ENCODE data around the gene PRELID2.
A peak's percentile ranks its signal among the peaks of the same experiment; 100 is the strongest.

Gene PRELID2

GRCh38 chr5:145826895-145827674 is 8.1 kb downstream of the PRELID2 start:
- FAIRE-seq (no peak), DNase-seq (ENCODE audit: insufficient read length, low spot score) (no peak)
- no peak for TF ChIP-seq SPI1 (IDR thresholded peaks at IDR 0.05; ENCODE audit: low read depth, low read length)

GRCh38 chr5:145825751-145826180 is 9.4 kb downstream of the PRELID2 start:
- DNase-seq (ENCODE audit: insufficient read length, low spot score) (no peak), FAIRE-seq (peak; percentile 58)
- TF ChIP-seq SPI1 (IDR thresholded peaks at IDR 0.05; ENCODE audit: low read depth, low read length) (no peak), POLR2AphosphoS5 (IDR thresholded peaks at IDR 0.05; ENCODE audit: low read depth, low read length) (no peak), POLR2A (IDR thresholded peaks at IDR 0.05; ENCODE audit: low read depth, low read length) (no peak), POU2F2 (IDR thresholded peaks at IDR 0.05; ENCODE audit: low read depth, low read length) (no peak), PAX5 (IDR thresholded peaks at IDR 0.05; ENCODE audit: insufficient read depth, low read length, severe bottlenecking) (no peak), TAF1 (IDR thresholded peaks at IDR 0.05; ENCODE audit: low read depth, low read length) (no peak)

DNA sequence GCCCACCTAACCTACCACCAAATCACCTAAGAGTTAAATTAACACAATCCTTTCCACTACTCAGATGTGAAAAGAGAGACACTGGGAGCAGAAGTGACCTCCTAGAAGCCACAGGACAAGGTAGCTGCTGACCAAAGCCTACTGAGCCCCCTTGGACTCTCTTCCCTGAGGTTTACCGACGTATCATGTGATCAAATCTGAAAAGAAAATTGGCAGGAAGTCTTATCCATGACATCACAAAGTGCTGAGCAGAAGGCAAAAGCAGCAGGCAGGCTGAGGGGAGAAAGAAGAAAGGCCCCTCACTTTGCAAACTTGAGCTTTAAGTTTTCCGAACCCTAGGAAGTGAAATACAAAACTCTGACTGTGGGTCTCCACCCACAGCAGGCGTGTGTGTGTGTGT is 11.1 kb downstream of the PRELID2 start:
- no peak for DNase-seq (ENCODE audit: insufficient read length, low spot score)
- no peak for TF ChIP-seq SPI1 (IDR thresholded peaks at IDR 0.05; ENCODE audit: low read depth, low read length)
- FAIRE-seq = no peak

DNA sequence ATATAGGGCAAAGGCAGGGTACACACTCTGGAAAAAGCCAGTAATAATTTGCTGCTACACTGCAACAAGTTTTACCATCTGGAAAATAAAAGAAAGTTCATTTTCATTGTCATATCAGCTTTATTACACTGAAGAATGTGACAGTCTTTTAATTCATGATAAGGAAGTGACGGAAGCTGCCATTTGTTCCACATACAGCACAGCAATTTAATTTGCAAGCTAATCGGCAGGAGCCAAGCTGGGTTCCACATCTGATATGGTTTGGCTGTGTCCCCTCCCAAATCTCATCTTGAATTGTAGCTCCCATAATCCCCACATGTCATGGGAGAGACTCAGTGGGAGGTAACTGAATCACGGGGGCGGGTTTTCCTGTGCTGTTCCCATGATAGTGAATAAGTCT is 16.5 kb downstream of the PRELID2 start:
- no peak for TF ChIP-seq POU2F2 (IDR thresholded peaks at IDR 0.05; ENCODE audit: low read depth, low read length)
- TF ChIP-seq SPI1 (IDR thresholded peaks at IDR 0.05; ENCODE audit: low read depth, low read length) = no peak
- no peak for TF ChIP-seq PAX5 (IDR thresholded peaks at IDR 0.05; ENCODE audit: insufficient read depth, low read length, severe bottlenecking)
- TF ChIP-seq TAF1 (IDR thresholded peaks at IDR 0.05; ENCODE audit: low read depth, low read length) = no peak
- TF ChIP-seq POLR2AphosphoS5 (IDR thresholded peaks at IDR 0.05; ENCODE audit: low read depth, low read length) = no peak
- no peak for TF ChIP-seq POLR2A (IDR thresholded peaks at IDR 0.05; ENCODE audit: low read depth, low read length)
- FAIRE-seq (no peak), DNase-seq (ENCODE audit: insufficient read length, low spot score) (no peak)

DNA sequence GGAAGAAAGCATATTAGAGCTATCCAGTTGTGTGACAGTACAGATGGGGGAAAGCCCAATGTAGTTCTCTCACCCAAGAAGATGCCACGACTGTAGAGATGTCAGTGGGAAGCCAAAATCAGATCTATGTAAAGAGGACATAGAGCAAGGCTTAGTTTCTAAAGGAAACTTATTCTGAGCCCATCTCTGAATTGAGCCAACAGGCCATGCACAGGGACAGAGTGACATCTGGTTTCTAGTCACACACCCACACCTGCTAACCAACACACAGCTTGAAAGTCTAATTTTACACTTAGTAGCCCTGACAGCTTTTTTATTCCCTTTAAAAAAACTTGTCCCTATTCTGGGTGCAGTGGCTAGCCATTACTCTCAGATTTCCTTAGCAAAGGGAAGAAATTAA is 22.3 kb downstream of the PRELID2 start:
- DNase-seq (ENCODE audit: insufficient read length, low spot score) = no peak
- FAIRE-seq = no peak
- TF ChIP-seq POU2F2 (IDR thresholded peaks at IDR 0.05; ENCODE audit: low read depth, low read length) = no peak
- no peak for TF ChIP-seq POLR2AphosphoS5 (IDR thresholded peaks at IDR 0.05; ENCODE audit: low read depth, low read length)
- no peak for TF ChIP-seq SPI1 (IDR thresholded peaks at IDR 0.05; ENCODE audit: low read depth, low read length)
- TF ChIP-seq PAX5 (IDR thresholded peaks at IDR 0.05; ENCODE audit: insufficient read depth, low read length, severe bottlenecking) = no peak

- TF ChIP-seq POLR2A (IDR thresholded peaks at IDR 0.05; ENCODE audit: low read depth, low read length) (no peak), PAX5 (IDR thresholded peaks at IDR 0.05; ENCODE audit: insufficient read depth, low read length, severe bottlenecking) (no peak), SPI1 (IDR thresholded peaks at IDR 0.05; ENCODE audit: low read depth, low read length) (no peak), POLR2AphosphoS5 (IDR thresholded peaks at IDR 0.05; ENCODE audit: low read depth, low read length) (no peak), POU2F2 (IDR thresholded peaks at IDR 0.05; ENCODE audit: low read depth, low read length) (no peak), TAF1 (IDR thresholded peaks at IDR 0.05; ENCODE audit: low read depth, low read length) (no peak)
- FAIRE-seq (no peak), DNase-seq (ENCODE audit: insufficient read length, low spot score) (no peak)
These were observed 23.1 kb downstream of the PRELID2 start for GRCh38 chr5:145811834-145812625.

DNA sequence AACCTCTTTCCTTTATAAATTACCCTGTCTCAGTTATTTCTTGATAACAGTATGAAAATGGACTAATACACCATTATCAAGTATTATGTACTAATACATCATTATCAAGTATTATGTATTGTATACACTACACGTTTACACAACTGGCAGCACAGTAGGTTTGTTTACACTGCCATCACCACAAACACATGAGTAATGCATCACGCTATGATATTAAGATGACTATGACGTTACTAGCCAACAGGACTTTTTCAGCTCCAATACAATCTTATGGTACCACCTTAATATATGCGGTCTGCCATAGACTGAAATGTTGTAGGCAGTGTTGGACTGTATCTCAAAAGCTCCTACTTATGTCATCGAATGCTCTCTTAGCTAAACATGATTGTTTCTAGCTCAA is 28.2 kb downstream of the PRELID2 start:
- no peak for FAIRE-seq

DNA sequence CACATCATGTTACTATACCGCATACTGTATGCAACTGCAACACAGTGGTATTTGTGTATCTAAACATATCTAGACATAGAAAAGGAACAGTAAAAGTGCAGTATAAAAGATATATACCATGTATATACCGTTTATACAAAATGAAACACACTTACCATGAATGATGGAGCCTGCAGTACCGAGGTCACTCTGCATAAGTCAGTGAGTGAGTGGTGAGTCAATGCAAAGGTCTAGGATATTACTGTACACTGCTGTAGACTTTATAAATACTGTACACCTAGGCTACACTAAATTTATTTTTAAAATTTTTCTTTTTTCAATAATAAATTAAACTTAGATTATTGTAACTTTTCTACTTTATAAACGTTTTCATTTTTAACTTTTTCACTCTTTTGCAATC is 29.3 kb downstream of the PRELID2 start:
- TF ChIP-seq SPI1 (IDR thresholded peaks at IDR 0.05; ENCODE audit: low read depth, low read length) (no peak), POU2F2 (IDR thresholded peaks at IDR 0.05; ENCODE audit: low read depth, low read length) (no peak), POLR2AphosphoS5 (IDR thresholded peaks at IDR 0.05; ENCODE audit: low read depth, low read length) (no peak), POLR2A (IDR thresholded peaks at IDR 0.05; ENCODE audit: low read depth, low read length) (no peak), TAF1 (IDR thresholded peaks at IDR 0.05; ENCODE audit: low read depth, low read length) (no peak), PAX5 (IDR thresholded peaks at IDR 0.05; ENCODE audit: insufficient read depth, low read length, severe bottlenecking) (no peak)
- DNase-seq (ENCODE audit: insufficient read length, low spot score) = no peak
- no peak for FAIRE-seq

More for the DNA sequence above, 28.2 kb downstream of the PRELID2 start:
- DNase-seq (ENCODE audit: insufficient read length, low spot score) = no peak
- TF ChIP-seq POLR2A (IDR thresholded peaks at IDR 0.05; ENCODE audit: low read depth, low read length) (no peak), SPI1 (IDR thresholded peaks at IDR 0.05; ENCODE audit: low read depth, low read length) (no peak), POLR2AphosphoS5 (IDR thresholded peaks at IDR 0.05; ENCODE audit: low read depth, low read length) (no peak), POU2F2 (IDR thresholded peaks at IDR 0.05; ENCODE audit: low read depth, low read length) (no peak), TAF1 (IDR thresholded peaks at IDR 0.05; ENCODE audit: low read depth, low read length) (no peak), PAX5 (IDR thresholded peaks at IDR 0.05; ENCODE audit: insufficient read depth, low read length, severe bottlenecking) (no peak)

DNA sequence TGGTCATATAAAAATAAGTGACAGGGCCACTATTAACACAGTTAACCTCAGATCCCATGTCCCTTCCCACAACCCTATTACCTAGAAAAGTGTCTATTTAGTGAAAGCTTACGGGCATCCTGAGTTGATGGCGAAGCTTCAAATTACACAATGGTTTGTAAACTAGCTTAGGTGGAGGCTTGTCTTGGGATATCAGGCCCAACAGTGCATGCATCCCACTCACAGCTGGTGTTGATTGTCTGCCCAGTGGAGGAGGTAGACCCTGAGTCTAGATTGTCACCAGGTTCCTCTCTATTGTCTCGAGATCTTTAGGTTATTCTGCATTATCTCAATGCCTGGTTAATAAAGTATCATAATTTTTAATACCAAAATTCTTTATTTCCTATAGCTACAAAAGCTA is 30.4 kb downstream of the PRELID2 start:
- no peak for FAIRE-seq
- no peak for DNase-seq (ENCODE audit: insufficient read length, low spot score)
- TF ChIP-seq PAX5 (IDR thresholded peaks at IDR 0.05; ENCODE audit: insufficient read depth, low read length, severe bottlenecking) (no peak), SPI1 (IDR thresholded peaks at IDR 0.05; ENCODE audit: low read depth, low read length) (no peak), POU2F2 (IDR thresholded peaks at IDR 0.05; ENCODE audit: low read depth, low read length) (no peak), POLR2AphosphoS5 (IDR thresholded peaks at IDR 0.05; ENCODE audit: low read depth, low read length) (no peak), POLR2A (IDR thresholded peaks at IDR 0.05; ENCODE audit: low read depth, low read length) (no peak)
